Natural killer cell (primary cell): Measurements from ENCODE around the gene CA10. TPM values are rescaled to one million over a fixed set of nuclear protein-coding genes. Genes with fewer than 3 reads are reported as not detected.

Experiments used
- ATAC-seq, 3 donors: fragments of 150-1000 bp in 2 of 3; fragments of 200-7000 bp in 1 of 3; cut with Tn5 transposase; 1 replicate in 1 of 3; 2 replicates in 2 of 3; pipeline ENCODE4 v1.10.0; 2021; ENCODE audit warnings: mild to moderate bottlenecking in 2 of 3, moderate library complexity in 2 of 3
- DNase-seq, 2 donors: peaks; one replicate each; pipeline versions ENCODE4 v3.0.0 to v3.0.0-alpha.2; 2013 to 2021; ENCODE audit warnings: mixed read lengths in 1 of 2
- H3K27ac ChIP-seq: one replicate; pipeline ENCODE4 v1.5.1; 2013; ENCODE audit warnings: mild to moderate bottlenecking, low read length
- H3K27me3 ChIP-seq: one replicate; pipeline ENCODE4 v1.6.1; 2013; ENCODE audit warnings: low read length; ENCODE audit not compliant: control insufficient read depth, insufficient read depth
- H3K36me3 ChIP-seq: one replicate; pipeline ENCODE4 v1.6.1; 2013; ENCODE audit warnings: low read length; ENCODE audit not compliant: control insufficient read depth, insufficient read depth
- H3K4me1 ChIP-seq: one replicate; pipeline ENCODE4 v1.6.1; 2013; ENCODE audit warnings: low read length; ENCODE audit not compliant: control insufficient read depth, insufficient read depth
- H3K4me3 ChIP-seq: one replicate; pipeline ENCODE4 v1.5.1; 2013; ENCODE audit warnings: low read length
- H3K9me3 ChIP-seq: one replicate; pipeline ENCODE4 v1.6.1; 2013; ENCODE audit warnings: low read length; ENCODE audit not compliant: control insufficient read depth, insufficient read depth
- H3K27ac Mint-ChIP-seq, 2 donors: one replicate each; pipeline ENCODE4 v1.8.0; 2022; ENCODE audit warnings: mild to moderate bottlenecking in 2 of 2, mixed read lengths in 2 of 2, moderate library complexity in 1 of 2
- H3K27me3 Mint-ChIP-seq, 2 donors: one replicate each; pipeline ENCODE4 v1.8.0; 2022; ENCODE audit warnings: low read depth in 2 of 2, mixed read lengths in 2 of 2
- H3K36me3 Mint-ChIP-seq: one replicate; pipeline ENCODE4 v1.8.0; 2022; ENCODE audit warnings: mixed read lengths
- H3K4me1 Mint-ChIP-seq, 2 donors: one replicate each; pipeline ENCODE4 v1.8.0; 2022; ENCODE audit warnings: mixed read lengths in 2 of 2
- H3K4me3 Mint-ChIP-seq: one replicate; pipeline ENCODE4 v1.8.0; 2022; ENCODE audit warnings: mild to moderate bottlenecking, moderate library complexity, mixed read lengths
- H3K9me3 Mint-ChIP-seq, 2 donors: one replicate each; pipeline ENCODE4 v1.8.0; 2022; ENCODE audit warnings: mixed read lengths in 2 of 2
- CTCF ChIP-seq: fragments of 200-600 bp; IDR thresholded peaks from one replicate; pipeline ENCODE4 v1.8.0; 2022; ENCODE audit warnings: antibody characterized with exemption
- WGBS: methylation state at CpG from one replicate; pipeline ENCODE4 v1.1.7; 2013; ENCODE audit warnings: missing lambda C conversion rate; ENCODE audit not compliant: insufficient coverage; 5-methylcytosine and 5-hydroxymethylcytosine counted together
- intact Hi-C: fragments of 100-400 bp; cut with micrococcal nuclease; formaldehyde crosslinking; loops from one replicate; pipeline ENCODE4 v1.14.2; 2022
- total RNA-seq, 4 donors: library from RNA; stranded (reverse); fragments of 120-200 nt in 1 of 4; gene quantifications; one replicate each; pipeline versions ENCODE4 v1.2.3 to v1.2.4, GENCODE V29; 2013 to 2022

CA10 gene
- total RNA-seq, 3 donors from 2014 or later (not counting 1 experiment from before 2014, with no cell fraction given), result not detected

- 78% methylated on average over 2 of the region's 2 CpGs for WGBS
- Histone ChIP-seq H3K27ac (no peak overlapping the region), H3K9me3 (peaks cover 3% of the 10 kb centered on the region), H3K36me3 (no peaks in the 10 kb centered on the region), H3K4me1 (no peaks in the 10 kb centered on the region), H3K4me3 (no peak overlapping the region), H3K27me3 (no peaks in the 10 kb centered on the region)
- no peak for DNase-seq
- intact Hi-C loops, result no loop called here
- Mint-ChIP-seq H3K36me3 (peaks cover 6% of the 10 kb centered on the region), H3K4me1 (no peaks in the 10 kb centered on the region), H3K27me3 (peaks cover 15 to 24% of the 10 kb centered on the region in 2 donors), H3K9me3 (peaks cover 6 to 8% of the 10 kb centered on the region in 2 donors), H3K27ac (no peak overlapping the region), H3K4me3 (no peak overlapping the region)
- ATAC-seq, result no peak
- no peak for TF ChIP-seq CTCF
Observed at GRCh38 chr17:51588063-51588462, 570.5 kb downstream of the CA10 start.

GRCh38 chr17:51587516-51587915 lies 571.0 kb downstream of the CA10 start:
- no peaks in the 10 kb centered on the region for H3K27me3 ChIP-seq
- no peak for TF ChIP-seq CTCF
- H3K9me3 Mint-ChIP-seq, result peaks cover 6 to 8% of the 10 kb centered on the region in 2 donors
- ATAC-seq (no peak), DNase-seq (no peak)
- intact Hi-C loops, result no loop called here
- H3K27ac Mint-ChIP-seq, result no peak overlapping the region
- no peaks in the 10 kb centered on the region for H3K4me1 Mint-ChIP-seq
- H3K9me3 ChIP-seq, result peaks cover 3% of the 10 kb centered on the region
- peaks cover 6% of the 10 kb centered on the region for H3K36me3 Mint-ChIP-seq
- H3K27ac ChIP-seq, result no peak overlapping the region
- no peaks in the 10 kb centered on the region for H3K4me1 ChIP-seq
- H3K4me3 Mint-ChIP-seq, result no peak overlapping the region
- 75% methylated on average over 2 of the region's 2 CpGs for WGBS
- no peak overlapping the region for H3K4me3 ChIP-seq
- H3K27me3 Mint-ChIP-seq, result peaks cover 15 to 24% of the 10 kb centered on the region in 2 donors
- H3K36me3 ChIP-seq, result no peaks in the 10 kb centered on the region

GRCh38 chr17:51585514-51586104 lies 572.9 kb downstream of the CA10 start:
- H3K4me3 Mint-ChIP-seq, result no peak overlapping the region
- 37% methylated on average over 4 of the region's 4 CpGs for WGBS
- no peaks in the 10 kb centered on the region for H3K4me1 ChIP-seq
- DNase-seq, result no peak
- peaks cover 6% of the 10 kb centered on the region for H3K36me3 Mint-ChIP-seq
- no peak overlapping the region for H3K4me3 ChIP-seq
- no peak for TF ChIP-seq CTCF
- intact Hi-C loops, result loop anchor here (2.0 kb wide), 1 partner anchor 149 kb away; no protein-coding TSS in a partner anchor
- no peak overlapping the region for H3K27ac ChIP-seq
- no peak overlapping the region for H3K27ac Mint-ChIP-seq
- peaks cover 12 to 18% of the 10 kb centered on the region in 2 donors for H3K27me3 Mint-ChIP-seq
- no peaks in the 10 kb centered on the region for H3K36me3 ChIP-seq
- peaks cover 6 to 8% of the 10 kb centered on the region in 2 donors for H3K9me3 Mint-ChIP-seq
- no peaks in the 10 kb centered on the region for H3K4me1 Mint-ChIP-seq
- peaks cover 3% of the 10 kb centered on the region for H3K9me3 ChIP-seq
- ATAC-seq, result no peak
- H3K27me3 ChIP-seq, result no peaks in the 10 kb centered on the region

GRCh38 chr17:51580869-51581268 lies 577.6 kb downstream of the CA10 start:
- H3K4me1 Mint-ChIP-seq, result no peaks in the 10 kb centered on the region
- H3K36me3 Mint-ChIP-seq, result no peaks in the 10 kb centered on the region
- intact Hi-C loops, result no loop called here
- no peaks in the 10 kb centered on the region for H3K4me1 ChIP-seq
- peaks cover 7 to 14% of the 10 kb centered on the region in 2 donors for H3K27me3 Mint-ChIP-seq
- H3K4me3 Mint-ChIP-seq, result no peak overlapping the region
- no peaks in the 10 kb centered on the region for H3K36me3 ChIP-seq
- H3K4me3 ChIP-seq, result no peak overlapping the region
- no peak overlapping the region for H3K27ac Mint-ChIP-seq
- WGBS, result 86% methylated on average over 1 of the region's 3 CpGs
- ATAC-seq (no peak), DNase-seq (no peak)
- peaks cover 7 to 10% of the 10 kb centered on the region in 2 donors for H3K9me3 Mint-ChIP-seq
- H3K27me3 ChIP-seq, result no peaks in the 10 kb centered on the region
- no peaks in the 10 kb centered on the region for H3K9me3 ChIP-seq
- H3K27ac ChIP-seq, result no peak overlapping the region
- no peak for TF ChIP-seq CTCF
